Liver (tissue), 9 donors: ENCODE data around the gene TFB2M. TPM values are rescaled to one million over a fixed set of nuclear protein-coding genes. Genes with fewer than 3 reads are reported as not detected.
A peak's percentile ranks its signal among the peaks of the same experiment; 100 is the strongest.

Experiments used
- DNase-seq: peaks from one replicate; pipeline ENCODE4 v3.0.0-alpha.2; 2017; ENCODE audit warnings: low spot score
- H3K27ac ChIP-seq, 2 donors: one replicate each; pipeline ENCODE4 v1.7.0; 2013; ENCODE audit warnings: inconsistent platforms in 2 of 2, low read length in 2 of 2, control low read depth in 1 of 2, low read depth in 1 of 2, mild to moderate bottlenecking in 1 of 2
- H3K27me3 ChIP-seq, 4 donors: one replicate each; pipeline versions ENCODE4 v1.6.1 to v1.7.0; 2013; ENCODE audit warnings: low read length in 3 of 4, inconsistent platforms in 1 of 4, mild to moderate bottlenecking in 1 of 4, moderate library complexity in 1 of 4; ENCODE audit not compliant: control insufficient read depth in 4 of 4, insufficient read depth in 4 of 4
- H3K36me3 ChIP-seq, 4 donors: one replicate each; pipeline versions ENCODE4 v1.6.1 to v1.7.0; 2013; ENCODE audit warnings: low read length in 3 of 4, mild to moderate bottlenecking in 3 of 4, low read depth in 1 of 4, moderate library complexity in 1 of 4; ENCODE audit not compliant: control insufficient read depth in 4 of 4, insufficient read depth in 3 of 4
- H3K4me1 ChIP-seq, 4 donors: one replicate each; pipeline versions ENCODE4 v1.6.1 to v1.7.0; 2013; ENCODE audit warnings: low read length in 3 of 4, mild to moderate bottlenecking in 3 of 4, moderate library complexity in 1 of 4; ENCODE audit not compliant: control insufficient read depth in 4 of 4, insufficient read depth in 4 of 4
- H3K4me3 ChIP-seq, 3 donors: one replicate each; pipeline versions ENCODE4 v1.6.1 to v1.7.0; 2013; ENCODE audit warnings: low read length in 3 of 3, control low read depth in 1 of 3, low read depth in 1 of 3, mild to moderate bottlenecking in 1 of 3
- H3K9ac ChIP-seq, 2 donors: one replicate each; pipeline ENCODE4 v1.7.0; 2013; ENCODE audit warnings: low read length in 2 of 2, mild to moderate bottlenecking in 2 of 2, moderate library complexity in 2 of 2, control low read depth in 1 of 2, low read depth in 1 of 2
- H3K9me3 ChIP-seq, 4 donors: one replicate each; pipeline versions ENCODE4 v1.6.1 to v1.7.0; 2013; ENCODE audit warnings: low read length in 3 of 4; ENCODE audit not compliant: control insufficient read depth in 4 of 4
- ATF3 ChIP-seq: IDR thresholded peaks from 2 replicates; pipeline ENCODE4 v1.6.1; 2016; ENCODE audit warnings: antibody characterized with exemption
- CTCF ChIP-seq: fragments of 150-350 bp; IDR thresholded peaks from 2 replicates; pipeline ENCODE4 v1.5.1; 2017; ENCODE audit warnings: improper control_type of control experiment, low read depth, low read length; ENCODE audit not compliant: missing input control
- EGR1 ChIP-seq, 2 donors: IDR thresholded peaks; 2 replicates each; pipeline ENCODE4 v1.6.1; 2016 to 2018; ENCODE audit warnings: antibody characterized with exemption in 2 of 2, low read depth in 2 of 2
- FOXA1 ChIP-seq: IDR thresholded peaks from 2 replicates; pipeline ENCODE4 v1.6.1; 2016; ENCODE audit warnings: antibody characterized with exemption
- FOXA2 ChIP-seq: IDR thresholded peaks from 2 replicates; pipeline ENCODE4 v1.6.1; 2016; ENCODE audit warnings: antibody characterized with exemption
- GABPA ChIP-seq, 2 donors: IDR thresholded peaks in 1 of 2; conservative IDR thresholded peaks in 1 of 2; 2 replicates each; pipeline ENCODE4 v1.6.1; 2016; ENCODE audit warnings: antibody characterized with exemption in 2 of 2, mild to moderate bottlenecking in 1 of 2, moderate library complexity in 1 of 2
- HNF4A ChIP-seq, 2 donors: conservative IDR thresholded peaks; 2 replicates each; pipeline ENCODE4 v1.6.1; 2016; ENCODE audit warnings: antibody characterized with exemption in 2 of 2, mild to moderate bottlenecking in 2 of 2
- HNF4G ChIP-seq: IDR thresholded peaks from 2 replicates; pipeline ENCODE4 v1.6.1; 2016; ENCODE audit warnings: antibody characterized with exemption
- JUND ChIP-seq, 2 donors: IDR thresholded peaks; 2 replicates each; pipeline ENCODE4 v1.6.1; 2016; ENCODE audit warnings: antibody characterized with exemption in 2 of 2
- MAX ChIP-seq: IDR thresholded peaks from 2 replicates; pipeline ENCODE4 v1.6.1; 2016; ENCODE audit warnings: antibody characterized with exemption
- NR2F2 ChIP-seq: IDR thresholded peaks from 2 replicates; pipeline ENCODE4 v1.6.1; 2016; ENCODE audit warnings: antibody characterized with exemption
- RAD21 ChIP-seq, 2 donors: IDR thresholded peaks; 2 replicates each; pipeline ENCODE4 v1.6.1; 2016; ENCODE audit warnings: antibody characterized with exemption in 2 of 2, mild to moderate bottlenecking in 2 of 2
- REST ChIP-seq: IDR thresholded peaks from 2 replicates; pipeline ENCODE4 v1.6.1; 2016; ENCODE audit warnings: antibody characterized with exemption, mild to moderate bottlenecking
- RXRA ChIP-seq, 2 donors: IDR thresholded peaks; 2 replicates each; pipeline ENCODE4 v1.6.1; 2017 to 2018; ENCODE audit warnings: antibody characterized with exemption in 2 of 2, mild to moderate bottlenecking in 1 of 2
- SP1 ChIP-seq: IDR thresholded peaks from 2 replicates; pipeline ENCODE4 v1.6.1; 2018; ENCODE audit warnings: antibody characterized with exemption, mild to moderate bottlenecking
- TAF1 ChIP-seq: conservative IDR thresholded peaks from 2 replicates; pipeline ENCODE4 v1.6.1; 2016; ENCODE audit warnings: antibody characterized with exemption, mild to moderate bottlenecking
- YY1 ChIP-seq: IDR thresholded peaks from 2 replicates; pipeline ENCODE4 v1.6.1; 2016; ENCODE audit warnings: antibody characterized with exemption, mild to moderate bottlenecking
- ZBTB33 ChIP-seq: IDR thresholded peaks from 2 replicates; pipeline ENCODE4 v1.6.1; 2016; ENCODE audit warnings: antibody characterized with exemption
- WGBS: extraction: QIAGEN DNeasy Blood & Tissue Kit; methylation state at CpG from one replicate; pipeline ENCODE4 v1.1.7; 2013; 5-methylcytosine and 5-hydroxymethylcytosine counted together
- polyA plus RNA-seq, 2 donors: library from polyadenylated mRNA; stranded (reverse) in 1 of 2; unstranded in 1 of 2; fragments of 200-250 nt in 1 of 2; fragments of >200 nt in 1 of 2; fragmentation: Nextera tagmentation in 1 of 2; extraction: Ambion mirVana in 1 of 2; gene quantifications; one replicate each; pipeline versions ENCODE4 v1.2.1 to v1.2.3, GENCODE V29; 2013 to 2015
- total RNA-seq, 2 donors: library from RNA; depleted of rRNA; stranded (reverse); fragments of >200 nt; gene quantifications; one replicate each; pipeline ENCODE4 v1.2.3, GENCODE V29; 2014
- donor health status: healthy.
- donor health status: healthy.
- donor health status: healthy.
- donor health status: healthy.
- donor health status: healthy.

Gene TFB2M
- total and polyA plus RNA-seq, 4 donors, result 15.0 to 26.4 (median 23.5) TPM

- Histone ChIP-seq H3K9ac (no peak overlapping the region), H3K27me3 (no peaks in the 10 kb centered on the region), H3K36me3 (peaks cover 1 to 16% (median 10%) of the 10 kb centered on the region in 4 donors), H3K9me3 (no peaks in the 10 kb centered on the region), H3K27ac (no peak overlapping the region), H3K4me3 (no peak overlapping the region), H3K4me1 (peaks cover 0 to 1% (median 0%) of the 10 kb centered on the region in 4 donors)
- no peak for TF ChIP-seq HNF4G
- TF ChIP-seq FOXA1, result no peak
- no peak for TF ChIP-seq EGR1 (IDR thresholded peaks at IDR 0.05; ENCODE audit: low read depth in 2 of 2)
- no peak for TF ChIP-seq HNF4A (conservative IDR thresholded peaks at IDR 0.05)
- no peak for TF ChIP-seq JUND (IDR thresholded peaks at IDR 0.05)
- TF ChIP-seq YY1, result no peak
- TF ChIP-seq GABPA (IDR thresholded peaks at IDR 0.05 in 1 of 2, conservative IDR thresholded peaks at IDR 0.05 in 1 of 2), result no peak
- no peak for TF ChIP-seq MAX
- TF ChIP-seq NR2F2, result no peak
- TF ChIP-seq TAF1, result no peak
- TF ChIP-seq REST, result no peak
- TF ChIP-seq SP1, result no peak
- no peak for TF ChIP-seq FOXA2
- 98% methylated on average over 7 of the region's 7 CpGs for WGBS
- DNase-seq, result no peak
Observed at GRCh38 chr1:246597971-246598370, 31.9 kb upstream of the TFB2M start.

- DNase-seq, result no peak
- peaks cover 1 to 16% (median 10%) of the 10 kb centered on the region in 4 donors for H3K36me3 ChIP-seq
- H3K27me3 ChIP-seq, result no peaks in the 10 kb centered on the region
- no peak overlapping the region for H3K4me3 ChIP-seq
- WGBS, result 69% methylated on average over 5 of the region's 5 CpGs
- no peak overlapping the region for H3K27ac ChIP-seq
- peaks cover 0 to 1% (median 0%) of the 10 kb centered on the region in 4 donors for H3K4me1 ChIP-seq
- no peaks in the 10 kb centered on the region for H3K9me3 ChIP-seq
- no peak for TF ChIP-seq EGR1 (IDR thresholded peaks at IDR 0.05; ENCODE audit: low read depth in 2 of 2)
- no peak for TF ChIP-seq HNF4G
- no peak for TF ChIP-seq REST
- TF ChIP-seq HNF4A (conservative IDR thresholded peaks at IDR 0.05), result no peak
- peak; percentile 20 to 27 for TF ChIP-seq RXRA (IDR thresholded peaks at IDR 0.05)
- TF ChIP-seq MAX, result peak; percentile 49
- peak; percentile 51 for TF ChIP-seq SP1
- no peak for TF ChIP-seq CTCF
- no peak for TF ChIP-seq ATF3
- TF ChIP-seq NR2F2, result peak; percentile 88
- no peak for TF ChIP-seq TAF1
- TF ChIP-seq FOXA2, result no peak
- peak in 1 of 2 donors; percentile 48 for TF ChIP-seq RAD21 (IDR thresholded peaks at IDR 0.05)
- TF ChIP-seq JUND (IDR thresholded peaks at IDR 0.05), result no peak
- no peak for TF ChIP-seq GABPA (IDR thresholded peaks at IDR 0.05 in 1 of 2, conservative IDR thresholded peaks at IDR 0.05 in 1 of 2)
- no peak for TF ChIP-seq ZBTB33
- TF ChIP-seq YY1, result no peak
- TF ChIP-seq FOXA1, result no peak
- no peak overlapping the region for H3K9ac ChIP-seq
Observed at GRCh38 chr1:246597340-246597739, 31.3 kb upstream of the TFB2M start.
